BLaER1 treated with 17β-estradiol and CSF1 and Interleukin-3, amounts not matched to agents 10 nM and 100 nM (cell line): Measurements from ENCODE around the gene MYADM.
A peak's percentile ranks its signal among the peaks of the same experiment; 100 is the strongest.

Experiments used
- H3K27ac ChIP-seq, 11 experiments: shearing (Covaris generic); formaldehyde crosslinking; 2 replicates each; pipeline ENCODE4 v1.8.1; 2022
- H3K27me3 ChIP-seq, 11 experiments: shearing (Covaris generic); formaldehyde crosslinking; 2 replicates each; pipeline ENCODE4 v1.8.1; 2022
- H3K36me3 ChIP-seq, 11 experiments: shearing (Covaris generic); formaldehyde crosslinking; 2 replicates each; pipeline ENCODE4 v1.8.1; 2022
- H3K4me1 ChIP-seq, 10 experiments: shearing (Covaris generic); formaldehyde crosslinking; 2 replicates each; pipeline ENCODE4 v1.8.1; 2022
- H3K4me2 ChIP-seq, 11 experiments: shearing (Covaris generic); formaldehyde crosslinking; 2 replicates each; pipeline ENCODE4 v1.8.1; 2022
- H3K4me3 ChIP-seq, 10 experiments: shearing (Covaris generic); formaldehyde crosslinking; 2 replicates each; pipeline ENCODE4 v1.8.1; 2022
- H3K9ac ChIP-seq, 11 experiments: shearing (Covaris generic); formaldehyde crosslinking; 2 replicates each; pipeline ENCODE4 v1.8.1; 2022
- H3K9me3 ChIP-seq, 11 experiments: shearing (Covaris generic); formaldehyde crosslinking; replicated peaks in 1 of 11; 2 replicates each; pipeline ENCODE4 v1.8.1; 2022
- H4K20me1 ChIP-seq, 11 experiments: shearing (Covaris generic); formaldehyde crosslinking; 2 replicates each; pipeline ENCODE4 v1.8.1; 2022
- Cebpa-rat ChIP-seq, 11 experiments: shearing (Covaris generic); IDR thresholded peaks; 2 replicates each; pipeline ENCODE4 v1.8.1; 2022

Gene MYADM

DNA sequence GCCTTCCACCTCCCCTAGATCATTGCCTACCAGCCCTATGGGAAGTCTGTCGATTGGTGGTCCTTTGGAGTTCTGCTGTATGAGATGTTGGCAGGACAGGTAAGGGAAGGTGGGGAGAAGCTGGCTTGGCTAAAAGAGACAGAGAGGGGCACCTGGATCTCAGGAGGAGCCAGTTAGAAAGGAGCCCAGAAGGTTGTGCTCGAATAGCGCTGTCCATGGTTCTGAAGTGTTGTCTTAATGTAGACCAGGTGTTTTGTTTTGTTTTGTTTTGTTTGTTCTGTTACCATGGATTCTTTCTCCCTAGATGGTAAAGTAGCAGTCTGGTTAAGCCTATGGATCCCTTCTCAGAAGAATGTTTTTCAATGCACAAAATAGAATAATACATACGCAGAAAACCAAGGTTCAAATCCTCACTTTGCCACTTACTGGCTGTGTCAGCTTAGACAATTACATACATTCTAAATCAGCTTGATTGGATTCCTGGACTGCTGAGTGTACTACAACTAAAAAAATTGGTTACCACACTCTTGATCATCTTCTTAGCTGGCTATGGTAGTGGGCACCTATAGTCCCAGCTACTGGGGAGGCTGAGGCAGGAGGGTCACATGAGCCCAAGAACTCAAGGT is 35.5 kb downstream of the MYADM start:
- no peak overlapping the region for H3K9ac ChIP-seq
- H3K27ac ChIP-seq = no peak overlapping the region
- H3K9me3 ChIP-seq = no peaks in the 10 kb centered on the region
- H3K4me1 ChIP-seq = peaks cover 0 to 34% (median 12%) of the 10 kb centered on the region in 10 experiments; a peak in 14 of 20 replicates
- H3K36me3 ChIP-seq = no peaks in the 10 kb centered on the region
- TF ChIP-seq Cebpa-rat (IDR thresholded peaks at IDR 0.05) = no peak
- H3K4me3 ChIP-seq = no peak overlapping the region
- peaks cover 0 to 37% (median 0%) of the 10 kb centered on the region in 11 experiments; a peak in 6 of 22 replicates for H4K20me1 ChIP-seq
- peaks cover 40 to 62% (median 48%) of the 10 kb centered on the region in 11 experiments for H3K27me3 ChIP-seq
- H3K4me2 ChIP-seq = no peak overlapping the region

DNA sequence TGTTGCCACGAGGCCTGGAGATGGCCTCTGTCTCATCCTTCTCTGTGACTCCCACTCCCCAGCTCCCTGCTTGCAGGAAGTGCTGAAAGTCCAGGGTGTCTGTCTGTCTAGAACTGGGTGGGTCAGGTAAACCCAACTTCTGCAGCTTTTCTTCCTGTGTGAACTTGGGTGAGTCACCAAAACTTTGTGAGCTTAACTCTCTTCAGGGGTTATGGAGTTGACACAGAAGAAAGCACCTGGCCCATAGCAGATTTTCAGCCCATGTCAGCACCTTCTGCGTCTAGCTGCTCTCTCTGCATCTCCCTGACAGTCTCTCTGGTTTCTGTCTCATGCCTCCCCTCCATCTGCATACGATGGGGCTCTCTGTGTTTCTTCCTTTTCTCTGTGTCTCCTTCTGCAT is 37.2 kb downstream of the MYADM start:
- Histone ChIP-seq H3K4me2 (no peak overlapping the region), H3K4me1 (peaks cover 0 to 38% (median 13%) of the 10 kb centered on the region in 10 experiments; a peak in 12 of 20 replicates), H3K27me3 (peaks cover 53 to 75% (median 62%) of the 10 kb centered on the region in 11 experiments), H3K27ac (no peak overlapping the region), H4K20me1 (peaks cover 0 to 44% (median 0%) of the 10 kb centered on the region in 11 experiments; a peak in 7 of 22 replicates), H3K4me3 (no peak overlapping the region), H3K9ac (no peak overlapping the region), H3K9me3 (no peaks in the 10 kb centered on the region), H3K36me3 (no peaks in the 10 kb centered on the region)
- no peak for TF ChIP-seq Cebpa-rat (IDR thresholded peaks at IDR 0.05)

DNA sequence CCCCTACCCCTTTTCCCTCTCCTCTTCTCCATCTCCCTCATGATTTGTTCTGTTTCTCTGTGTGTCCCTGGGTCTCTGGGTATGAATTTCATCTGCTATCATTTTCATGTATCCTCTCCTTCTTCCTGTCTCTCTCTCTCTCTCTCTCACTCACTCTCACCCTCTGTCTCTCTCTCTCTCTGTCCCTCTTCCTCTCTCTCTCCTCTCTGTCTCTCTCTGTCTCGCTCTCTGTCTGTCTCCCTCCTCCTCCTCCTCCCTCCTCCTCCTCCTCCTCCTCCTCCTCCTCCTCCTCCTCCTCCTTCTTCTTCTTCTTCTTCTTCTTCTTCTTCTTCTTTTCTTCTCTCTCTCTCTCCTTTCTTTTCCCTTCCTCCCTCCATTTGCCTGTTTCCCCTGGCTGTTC is 38.1 kb downstream of the MYADM start:
- Histone ChIP-seq H3K9me3 (no peaks in the 10 kb centered on the region), H3K4me1 (peaks cover 0 to 38% (median 13%) of the 10 kb centered on the region in 10 experiments; a peak in 12 of 20 replicates), H3K4me3 (no peak overlapping the region), H3K9ac (no peak overlapping the region), H3K27me3 (peaks cover 62 to 84% (median 70%) of the 10 kb centered on the region in 11 experiments), H3K4me2 (peak overlapping the region in 1 of 11 experiments; percentile 78; a peak in 2 of 22 replicates), H3K36me3 (no peaks in the 10 kb centered on the region), H4K20me1 (peaks cover 0 to 41% (median 0%) of the 10 kb centered on the region in 11 experiments; a peak in 7 of 22 replicates), H3K27ac (no peak overlapping the region)
- TF ChIP-seq Cebpa-rat (IDR thresholded peaks at IDR 0.05) = no peak

DNA sequence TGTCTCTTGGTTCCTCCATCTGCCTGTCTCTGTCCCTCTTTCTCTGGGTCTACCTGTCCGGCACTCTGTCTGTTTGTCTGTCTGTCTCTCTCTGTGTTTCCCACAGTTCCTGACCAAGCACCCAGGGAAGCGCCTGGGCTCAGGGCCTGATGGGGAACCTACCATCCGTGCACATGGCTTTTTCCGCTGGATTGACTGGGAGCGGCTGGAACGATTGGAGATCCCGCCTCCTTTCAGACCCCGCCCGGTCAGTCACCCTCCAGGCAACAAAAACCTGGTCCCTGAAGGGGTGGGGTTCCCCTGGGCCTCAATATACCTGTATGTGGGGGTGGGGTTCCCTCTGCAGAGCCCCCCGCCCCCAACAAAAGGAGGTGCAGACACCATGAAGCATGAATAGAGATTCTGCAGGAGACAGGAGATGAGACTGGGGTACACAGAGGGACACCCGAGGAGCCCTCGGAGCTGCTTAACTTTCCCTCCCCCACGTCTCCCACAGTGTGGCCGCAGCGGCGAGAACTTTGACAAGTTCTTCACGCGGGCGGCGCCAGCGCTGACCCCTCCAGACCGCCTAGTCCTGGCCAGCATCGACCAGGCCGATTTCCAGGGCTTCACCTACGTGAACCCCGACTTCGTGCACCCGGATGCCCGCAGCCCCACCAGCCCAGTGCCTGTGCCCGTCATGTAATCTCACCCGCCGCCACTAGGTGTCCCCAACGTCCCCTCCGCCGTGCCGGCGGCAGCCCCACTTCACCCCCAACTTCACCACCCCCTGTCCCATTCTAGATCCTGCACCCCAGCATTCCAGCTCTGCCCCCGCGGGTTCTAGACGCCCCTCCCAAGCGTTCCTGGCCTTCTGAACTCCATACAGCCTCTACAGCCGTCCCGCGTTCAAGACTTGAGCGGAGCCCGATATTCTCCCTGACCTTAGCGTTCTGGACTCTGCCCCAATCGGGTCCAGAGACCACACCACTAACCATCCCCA is 38.8 kb downstream of the MYADM start:
- no peak for TF ChIP-seq Cebpa-rat (IDR thresholded peaks at IDR 0.05)
- Histone ChIP-seq H3K36me3 (no peaks in the 10 kb centered on the region), H3K4me3 (peak overlapping the region in 3 of 10 experiments; percentile 5 to 26 (median 15); a peak in 2 of 20 replicates), H3K9ac (no peak overlapping the region), H3K9me3 (no peaks in the 10 kb centered on the region), H3K27ac (no peak overlapping the region), H4K20me1 (peaks cover 0 to 41% (median 0%) of the 10 kb centered on the region in 11 experiments; a peak in 7 of 22 replicates), H3K4me2 (peak overlapping the region in 10 of 11 experiments; percentile 1 to 78 (median 38); a peak in 11 of 22 replicates), H3K27me3 (peaks cover 69 to 91% (median 78%) of the 10 kb centered on the region in 11 experiments), H3K4me1 (peaks cover 0 to 38% (median 13%) of the 10 kb centered on the region in 10 experiments; a peak in 12 of 20 replicates)

DNA sequence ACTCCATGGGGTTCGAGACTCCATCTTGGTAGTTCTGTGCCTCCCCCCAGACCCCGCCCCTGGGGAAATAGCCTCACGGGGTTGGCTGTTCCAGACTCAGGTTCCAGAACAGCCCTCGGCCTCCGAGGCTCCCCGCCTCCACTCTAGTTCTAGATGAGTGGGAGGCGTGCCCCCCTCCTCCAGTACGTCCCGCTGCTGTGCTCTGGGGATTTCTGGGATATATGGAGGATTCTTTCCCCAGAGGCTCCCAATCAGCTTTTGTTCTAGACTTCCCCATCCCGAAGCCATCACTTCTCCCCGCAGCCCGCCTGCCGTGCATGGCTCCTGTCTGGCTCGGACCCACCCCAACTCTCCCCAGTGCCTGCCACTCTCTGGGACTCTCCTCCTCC is 39.5 kb downstream of the MYADM start:
- no peak overlapping the region for H3K27ac ChIP-seq
- no peak overlapping the region for H3K9ac ChIP-seq
- H3K4me3 ChIP-seq = peak overlapping the region in 2 of 10 experiments; percentile 15 to 26; a peak in 1 of 20 replicates
- TF ChIP-seq Cebpa-rat (IDR thresholded peaks at IDR 0.05) = no peak
- peak overlapping the region in 10 of 11 experiments; percentile 1 to 78 (median 38); a peak in 11 of 22 replicates for H3K4me2 ChIP-seq
- peaks cover 76 to 94% (median 84%) of the 10 kb centered on the region in 11 experiments for H3K27me3 ChIP-seq
- no peaks in the 10 kb centered on the region for H3K9me3 ChIP-seq
- peaks cover 0 to 41% (median 0%) of the 10 kb centered on the region in 11 experiments; a peak in 7 of 22 replicates for H4K20me1 ChIP-seq
- H3K4me1 ChIP-seq = peaks cover 0 to 38% (median 13%) of the 10 kb centered on the region in 10 experiments; a peak in 12 of 20 replicates
- no peaks in the 10 kb centered on the region for H3K36me3 ChIP-seq

DNA sequence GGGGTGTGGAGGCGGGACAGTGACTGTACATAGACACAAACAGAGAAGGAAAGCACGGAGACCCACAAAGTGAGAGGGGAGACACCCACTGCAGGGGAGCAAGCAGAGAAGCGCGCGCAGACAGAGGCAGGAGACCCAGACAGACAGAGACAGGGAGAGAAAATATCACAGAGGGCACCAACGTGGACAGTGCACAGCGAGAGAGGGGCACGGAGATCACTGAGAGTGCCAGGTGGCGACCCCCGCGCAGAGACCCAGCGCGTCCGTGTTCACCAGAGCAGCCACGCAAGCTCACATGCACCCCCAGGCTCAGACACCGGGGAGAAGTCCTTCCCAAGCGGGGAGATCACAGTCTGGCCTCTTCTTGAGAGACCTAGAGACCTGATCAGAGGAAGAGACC is 40.0 kb downstream of the MYADM start:
- Histone ChIP-seq H3K4me3 (no peak overlapping the region), H3K4me2 (peak overlapping the region in 7 of 11 experiments; percentile 4 to 78 (median 51); a peak in 12 of 22 replicates), H3K36me3 (no peaks in the 10 kb centered on the region), H3K9ac (no peak overlapping the region), H3K9me3 (no peaks in the 10 kb centered on the region), H3K27ac (no peak overlapping the region), H3K27me3 (peaks cover 81 to 95% (median 89%) of the 10 kb centered on the region in 11 experiments), H4K20me1 (peaks cover 0 to 41% (median 0%) of the 10 kb centered on the region in 11 experiments; a peak in 7 of 22 replicates), H3K4me1 (peaks cover 0 to 38% (median 13%) of the 10 kb centered on the region in 10 experiments; a peak in 12 of 20 replicates)
- TF ChIP-seq Cebpa-rat (IDR thresholded peaks at IDR 0.05) = no peak

DNA sequence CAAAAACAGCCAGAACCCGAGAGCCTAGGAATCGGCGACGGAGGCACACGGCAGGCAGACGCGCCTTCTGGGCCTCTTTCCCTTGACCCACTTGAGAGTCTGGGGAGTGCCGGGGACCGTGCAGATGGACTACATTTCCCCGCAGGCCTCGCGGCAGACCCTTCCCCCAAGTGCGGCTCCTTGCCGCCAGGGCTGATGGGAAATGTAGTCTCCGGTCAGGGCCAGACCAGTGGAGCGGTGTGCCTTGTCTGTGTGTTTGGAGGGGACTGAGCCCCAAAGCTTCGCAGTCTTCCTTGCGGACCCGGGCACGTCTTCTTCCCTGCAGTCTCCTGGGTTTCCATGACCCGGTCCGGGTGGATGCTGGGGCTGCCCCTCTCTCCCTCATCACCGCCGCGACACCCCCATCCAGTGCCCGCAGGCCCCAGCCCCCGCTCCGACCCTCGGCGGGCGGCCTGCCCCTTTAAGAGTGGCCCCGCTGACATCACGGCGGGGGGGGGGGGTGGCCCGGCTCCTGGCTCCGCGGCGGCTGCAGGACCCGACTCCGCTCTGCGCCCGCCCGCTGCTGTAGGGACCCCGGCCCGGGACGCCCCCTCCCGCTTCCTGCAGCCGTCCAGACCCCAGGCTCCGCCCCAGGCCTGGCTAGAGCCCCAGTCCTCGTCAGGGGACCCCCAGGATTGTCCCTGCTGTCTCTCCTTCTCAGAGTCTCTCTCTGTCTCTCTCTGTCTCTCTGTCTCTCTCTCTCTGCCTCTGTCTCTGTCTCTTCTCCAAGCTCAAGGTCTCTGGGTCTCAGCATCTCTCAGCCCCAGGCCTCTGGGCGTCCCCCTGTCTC is 40.6 kb downstream of the MYADM start:
- Histone ChIP-seq H3K9ac (no peak overlapping the region), H4K20me1 (peaks cover 0 to 41% (median 0%) of the 10 kb centered on the region in 11 experiments; a peak in 7 of 22 replicates), H3K9me3 (no peaks in the 10 kb centered on the region), H3K36me3 (no peaks in the 10 kb centered on the region), H3K4me1 (peaks cover 0 to 38% (median 13%) of the 10 kb centered on the region in 10 experiments; a peak in 12 of 20 replicates), H3K4me2 (peak overlapping the region in 7 of 11 experiments; percentile 4 to 78 (median 35); a peak in 12 of 22 replicates), H3K27ac (no peak overlapping the region), H3K27me3 (peaks cover 85 to 98% (median 94%) of the 10 kb centered on the region in 11 experiments), H3K4me3 (0 out of 20 replicates have a peak overlapping the region, but pooled peaks of 1 of the 10 experiments have one; percentile 10)
- TF ChIP-seq Cebpa-rat (IDR thresholded peaks at IDR 0.05) = no peak
